IPS-20b (cell line): ENCODE results near the gene FGF9.

Experiments
- H3K27ac ChIP-seq: one replicate; pipeline ENCODE4 v1.5.1; 2013; ENCODE audit warnings: low read length
- H3K27me3 ChIP-seq: 2 replicates; pipeline ENCODE4 v1.6.1; 2013; ENCODE audit warnings: mild to moderate bottlenecking, low read length, inconsistent platforms; ENCODE audit not compliant: insufficient read depth
- H3K36me3 ChIP-seq: 2 replicates; pipeline ENCODE4 v1.6.1; 2013; ENCODE audit warnings: low read depth, mild to moderate bottlenecking, inconsistent platforms, low read length, moderate library complexity; ENCODE audit not compliant: insufficient read depth
- H3K4me1 ChIP-seq: 2 replicates; pipeline ENCODE4 v1.6.1; 2013; ENCODE audit warnings: mild to moderate bottlenecking, control low read depth, inconsistent platforms, low read length, moderate library complexity; ENCODE audit not compliant: insufficient read depth
- H3K4me3 ChIP-seq: 2 replicates; pipeline ENCODE4 v1.5.1; 2013; ENCODE audit warnings: mild to moderate bottlenecking, low read length, inconsistent platforms
- H3K9ac ChIP-seq: 2 replicates; pipeline ENCODE4 v1.6.1; 2013; ENCODE audit warnings: low read depth, mild to moderate bottlenecking, inconsistent platforms, low read length, moderate library complexity
- H3K9me3 ChIP-seq: 2 replicates; pipeline ENCODE4 v1.6.1; 2013; ENCODE audit warnings: mild to moderate bottlenecking, low read depth, low read length, inconsistent platforms; ENCODE audit not compliant: insufficient read depth

Gene FGF9

DNA sequence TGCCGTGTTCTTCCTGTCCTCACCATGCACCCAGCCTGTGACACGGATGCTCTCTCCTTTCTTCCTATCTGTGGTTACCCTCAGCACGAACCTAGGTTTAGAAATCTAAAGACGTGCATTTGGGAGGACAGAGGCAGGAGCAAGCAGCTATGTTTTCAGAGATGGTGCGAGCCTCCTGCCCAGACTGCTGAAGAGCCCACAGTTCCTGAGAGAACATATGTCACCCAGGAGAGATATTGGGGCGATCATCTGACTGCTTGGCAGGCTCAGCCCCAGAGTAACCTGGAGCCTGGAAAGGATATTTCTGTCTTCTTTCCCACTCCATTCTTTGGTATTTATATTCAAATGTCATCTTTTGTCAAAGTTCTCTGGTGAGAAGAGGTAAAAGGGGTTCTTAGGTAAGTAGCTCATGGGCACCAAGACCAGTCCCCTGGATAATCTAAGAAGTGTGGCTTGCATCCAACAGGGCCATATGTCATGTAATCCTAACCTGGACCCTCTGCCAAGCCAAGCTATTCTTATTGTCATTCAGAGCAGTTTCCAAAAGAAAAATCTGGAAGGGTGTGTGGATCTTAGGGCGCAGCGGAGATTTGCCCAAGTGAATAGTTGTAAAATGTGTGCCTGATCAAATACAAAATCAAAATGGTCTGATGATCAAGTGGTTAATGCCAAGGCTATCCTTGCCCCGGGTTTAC is 59.5 kb downstream of the FGF9 start:
- Histone ChIP-seq H3K27ac (no peak overlapping the region), H3K4me3 (no peak overlapping the region), H3K9ac (no peak overlapping the region), H3K36me3 (no peaks in the 10 kb centered on the region), H3K4me1 (peaks cover 11% of the 10 kb centered on the region), H3K9me3 (peaks cover 5% of the 10 kb centered on the region), H3K27me3 (no peaks in the 10 kb centered on the region)

DNA sequence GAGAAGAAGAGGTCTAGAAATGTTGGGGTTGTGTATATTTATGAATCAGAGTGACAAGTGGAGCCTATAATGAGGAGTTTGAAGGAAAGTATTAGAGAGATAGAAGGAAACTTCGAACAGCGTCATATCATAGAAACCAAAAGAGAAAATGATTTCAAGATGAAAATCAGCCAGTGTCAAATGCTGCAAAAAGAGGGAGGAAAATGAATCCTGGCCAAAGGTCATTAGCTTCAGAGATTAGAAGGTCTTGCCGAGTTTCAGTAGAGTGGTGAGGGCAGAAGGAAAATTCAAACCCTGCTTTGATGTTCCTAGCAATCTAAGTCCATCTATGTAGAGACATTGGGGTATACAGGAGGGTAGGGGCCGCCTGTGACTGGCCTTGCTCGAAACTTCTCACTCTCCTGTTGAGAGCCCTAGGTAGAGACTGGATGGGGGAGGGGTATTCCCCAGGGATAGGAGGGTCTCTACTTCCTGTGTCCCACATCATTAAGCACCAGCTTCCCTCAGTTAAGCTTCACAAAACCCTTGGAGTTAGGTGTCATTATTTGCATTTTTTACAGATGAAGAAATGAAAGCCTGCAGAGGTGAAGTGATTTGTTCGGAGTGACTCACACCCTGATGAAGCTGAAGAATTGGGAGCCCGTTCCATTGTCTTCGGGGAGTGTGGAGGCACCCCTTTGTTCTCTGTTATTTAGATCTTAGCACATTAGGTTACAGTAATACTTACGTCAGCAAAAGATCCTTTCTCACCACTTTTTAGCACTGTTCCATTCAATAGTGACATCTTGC is 62.8 kb downstream of the FGF9 start:
- no peak overlapping the region for H3K4me3 ChIP-seq
- H3K9ac ChIP-seq, result no peak overlapping the region
- H3K36me3 ChIP-seq, result no peaks in the 10 kb centered on the region
- H3K4me1 ChIP-seq, result peaks cover 15% of the 10 kb centered on the region
- no peaks in the 10 kb centered on the region for H3K27me3 ChIP-seq
- no peak overlapping the region for H3K27ac ChIP-seq
- peaks cover 5% of the 10 kb centered on the region for H3K9me3 ChIP-seq

DNA sequence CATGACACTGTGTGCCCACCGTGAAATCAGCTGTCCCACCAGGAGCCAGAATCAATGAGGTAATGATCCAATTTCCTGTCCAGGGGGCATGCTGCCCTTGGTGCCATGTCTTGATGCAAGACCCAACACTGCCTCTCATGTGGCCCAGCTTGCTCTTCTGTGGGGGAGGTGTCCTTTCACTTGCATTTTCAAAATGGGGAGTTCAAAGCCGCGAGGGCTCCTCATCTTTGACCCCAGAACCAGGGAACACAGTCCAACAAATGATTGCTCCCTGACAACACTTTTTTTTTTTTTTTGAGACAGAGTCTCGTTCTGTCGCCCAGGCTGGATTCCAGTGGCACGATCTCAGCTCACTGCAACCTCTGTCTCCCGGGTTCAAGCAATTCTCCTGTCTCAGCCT is 64.1 kb downstream of the FGF9 start:
- Histone ChIP-seq H3K27me3 (no peaks in the 10 kb centered on the region), H3K36me3 (no peaks in the 10 kb centered on the region), H3K4me3 (no peak overlapping the region), H3K9me3 (peaks cover 5% of the 10 kb centered on the region), H3K4me1 (peaks cover 15% of the 10 kb centered on the region), H3K9ac (no peak overlapping the region), H3K27ac (no peak overlapping the region)

DNA sequence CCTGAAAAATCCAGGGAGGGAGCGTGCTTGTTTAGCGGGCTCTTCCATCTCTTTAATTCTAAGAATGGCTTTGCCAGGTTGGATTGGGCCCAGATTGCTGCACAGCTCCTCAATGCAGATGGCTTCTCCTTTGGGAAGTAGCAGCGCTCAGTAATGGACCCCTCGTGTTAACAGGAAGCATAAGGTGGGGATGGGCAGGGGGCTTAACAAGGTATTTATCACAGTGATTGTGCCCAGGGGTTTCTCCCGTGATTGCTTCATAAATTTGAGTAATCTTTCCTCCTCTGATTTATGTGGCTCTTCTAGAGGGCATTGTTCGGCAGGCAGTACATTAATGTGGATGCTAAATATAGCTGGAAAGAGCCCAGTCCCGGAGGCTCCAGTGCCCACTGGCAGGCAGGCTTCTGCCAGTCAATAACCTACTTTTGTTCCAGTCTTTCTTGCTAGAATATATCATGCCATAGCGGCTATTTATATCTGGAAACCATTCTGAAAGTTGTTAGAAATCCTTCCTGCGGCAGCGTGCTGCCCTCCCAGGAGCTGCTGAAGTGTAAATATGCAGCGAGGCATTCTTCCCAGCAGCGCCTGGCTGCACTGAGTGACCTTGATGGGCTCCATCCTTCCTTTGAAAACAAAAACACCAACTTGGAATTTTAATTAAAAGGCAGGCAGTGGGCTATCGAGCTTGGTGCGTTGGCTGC is 65.0 kb downstream of the FGF9 start:
- Histone ChIP-seq H3K9me3 (peaks cover 5% of the 10 kb centered on the region), H3K36me3 (no peaks in the 10 kb centered on the region), H3K27me3 (no peaks in the 10 kb centered on the region), H3K4me3 (no peak overlapping the region), H3K9ac (no peak overlapping the region), H3K4me1 (peaks cover 15% of the 10 kb centered on the region), H3K27ac (no peak overlapping the region)

DNA sequence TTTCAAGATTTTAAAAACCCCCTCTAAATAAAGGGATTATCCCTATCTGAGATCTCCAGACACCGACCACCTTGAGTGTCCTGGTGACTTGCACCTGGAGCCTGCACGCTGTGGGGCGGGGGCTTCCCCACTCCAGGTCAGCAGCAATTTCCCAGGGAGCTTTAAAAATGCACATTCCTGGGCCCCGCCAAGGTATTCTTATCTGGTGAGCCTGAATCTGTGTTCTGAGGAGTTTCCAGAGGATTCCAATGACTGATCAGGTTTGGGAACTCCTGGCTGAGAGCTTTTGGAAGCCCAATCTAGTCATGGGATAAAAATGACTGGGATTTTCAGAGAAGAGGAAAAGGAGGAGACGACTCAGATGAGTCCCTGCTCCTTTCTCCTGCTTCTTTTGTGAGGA is 66.1 kb downstream of the FGF9 start:
- peaks cover 5% of the 10 kb centered on the region for H3K9me3 ChIP-seq
- no peak overlapping the region for H3K27ac ChIP-seq
- peaks cover 15% of the 10 kb centered on the region for H3K4me1 ChIP-seq
- no peak overlapping the region for H3K9ac ChIP-seq
- H3K4me3 ChIP-seq, result no peak overlapping the region
- no peaks in the 10 kb centered on the region for H3K27me3 ChIP-seq
- H3K36me3 ChIP-seq, result no peaks in the 10 kb centered on the region

DNA sequence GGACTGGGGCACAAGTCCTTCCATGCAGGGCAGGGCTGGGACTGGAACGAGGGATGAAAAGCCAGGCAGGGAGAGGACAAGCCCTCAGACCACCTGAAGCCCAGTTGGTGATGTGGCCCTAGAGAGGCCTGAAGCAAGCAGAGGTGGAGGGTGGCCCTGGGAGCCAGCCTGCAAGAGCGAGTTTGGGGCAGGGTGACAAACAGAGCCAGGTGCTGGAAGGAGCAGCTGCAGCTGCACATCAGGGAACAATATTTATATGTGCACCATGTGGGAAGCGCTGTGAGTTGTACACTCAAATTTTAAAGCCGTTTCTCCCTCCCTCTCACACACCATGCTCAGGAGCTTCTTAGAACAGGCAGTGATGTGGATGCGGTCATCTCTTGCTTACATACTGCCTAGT is 67.8 kb downstream of the FGF9 start:
- Histone ChIP-seq H3K27ac (no peak overlapping the region), H3K4me1 (peaks cover 11% of the 10 kb centered on the region), H3K4me3 (no peak overlapping the region), H3K9ac (no peak overlapping the region), H3K27me3 (no peaks in the 10 kb centered on the region), H3K36me3 (no peaks in the 10 kb centered on the region), H3K9me3 (no peaks in the 10 kb centered on the region)

DNA sequence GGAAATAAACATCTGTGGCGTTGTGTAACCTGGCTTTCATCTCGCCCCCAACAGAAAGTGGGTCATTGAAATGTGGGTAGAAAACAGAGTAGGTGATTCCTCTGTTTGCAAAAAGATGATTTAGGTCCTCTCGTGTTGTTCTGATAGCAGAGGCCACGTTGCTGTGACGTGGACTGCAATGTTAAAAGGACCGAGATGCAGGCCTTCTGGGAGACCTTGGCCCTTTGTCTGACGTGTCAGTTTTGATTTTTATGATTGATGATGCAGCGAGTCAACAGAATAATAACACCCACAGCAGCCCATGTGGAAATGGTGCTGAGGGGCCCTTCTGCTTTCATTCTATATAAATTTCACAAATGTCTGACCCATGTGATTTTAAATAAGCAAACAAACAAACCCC is 68.9 kb downstream of the FGF9 start:
- Histone ChIP-seq H3K9ac (no peak overlapping the region), H3K27me3 (no peaks in the 10 kb centered on the region), H3K36me3 (no peaks in the 10 kb centered on the region), H3K4me3 (no peak overlapping the region), H3K9me3 (no peaks in the 10 kb centered on the region), H3K4me1 (peaks cover 4% of the 10 kb centered on the region; the same call in 1 of the 2 replicates), H3K27ac (no peak overlapping the region)

DNA sequence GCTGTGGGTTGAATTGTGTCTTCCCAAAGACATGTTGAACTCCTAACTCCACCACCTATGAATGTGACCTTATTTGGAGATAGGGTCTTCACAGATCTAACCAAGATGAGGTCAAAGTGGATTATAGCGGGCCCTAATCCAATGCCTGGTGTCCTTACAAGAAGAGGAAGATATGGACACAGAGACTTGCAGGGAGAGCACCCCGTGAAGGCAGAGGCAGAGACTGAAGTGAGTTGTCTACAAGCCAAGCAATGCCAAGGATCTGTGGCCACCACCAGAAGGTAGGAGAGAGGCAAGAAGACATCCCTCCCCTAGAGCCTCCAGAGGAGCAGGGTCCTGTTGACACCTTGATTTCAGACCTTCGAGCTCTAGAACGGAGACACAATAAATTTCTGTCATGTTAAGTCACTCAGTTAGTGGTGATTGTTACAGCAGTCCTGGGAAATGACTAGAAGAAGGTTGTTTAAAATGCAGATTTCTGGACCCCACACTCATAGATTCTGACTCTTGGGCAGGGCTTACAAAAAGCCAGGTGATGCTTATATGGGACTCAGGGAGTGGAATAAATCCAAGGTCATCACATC is 70.6 kb downstream of the FGF9 start:
- no peaks in the 10 kb centered on the region for H3K36me3 ChIP-seq
- H3K9ac ChIP-seq, result no peak overlapping the region
- H3K4me1 ChIP-seq, result no peaks in the 10 kb centered on the region
- H3K9me3 ChIP-seq, result no peaks in the 10 kb centered on the region
- H3K4me3 ChIP-seq, result no peak overlapping the region
- no peaks in the 10 kb centered on the region for H3K27me3 ChIP-seq
- no peak overlapping the region for H3K27ac ChIP-seq

DNA sequence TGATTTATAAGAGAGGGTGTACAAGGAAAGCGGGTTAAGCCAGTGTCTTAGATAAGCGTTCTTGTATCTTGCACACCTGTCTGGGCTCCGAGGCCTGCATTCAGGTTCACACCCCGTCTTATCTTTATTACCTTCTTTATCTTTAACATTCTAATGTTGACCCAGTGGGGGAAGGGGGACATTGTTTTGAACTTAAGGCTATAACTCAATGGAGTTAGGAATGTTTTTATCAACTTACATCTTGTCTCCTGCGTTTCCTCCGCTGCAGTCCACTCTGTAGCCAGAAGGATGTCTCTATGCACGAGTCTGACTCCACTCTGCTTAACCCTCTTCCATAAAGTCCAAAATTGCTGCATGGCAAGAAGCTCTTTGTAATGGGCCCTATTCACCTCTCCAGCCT is 71.2 kb downstream of the FGF9 start:
- H3K36me3 ChIP-seq, result no peaks in the 10 kb centered on the region
- no peaks in the 10 kb centered on the region for H3K27me3 ChIP-seq
- H3K9ac ChIP-seq, result no peak overlapping the region
- H3K27ac ChIP-seq, result no peak overlapping the region
- no peak overlapping the region for H3K4me3 ChIP-seq
- H3K9me3 ChIP-seq, result no peaks in the 10 kb centered on the region
- H3K4me1 ChIP-seq, result no peaks in the 10 kb centered on the region

DNA sequence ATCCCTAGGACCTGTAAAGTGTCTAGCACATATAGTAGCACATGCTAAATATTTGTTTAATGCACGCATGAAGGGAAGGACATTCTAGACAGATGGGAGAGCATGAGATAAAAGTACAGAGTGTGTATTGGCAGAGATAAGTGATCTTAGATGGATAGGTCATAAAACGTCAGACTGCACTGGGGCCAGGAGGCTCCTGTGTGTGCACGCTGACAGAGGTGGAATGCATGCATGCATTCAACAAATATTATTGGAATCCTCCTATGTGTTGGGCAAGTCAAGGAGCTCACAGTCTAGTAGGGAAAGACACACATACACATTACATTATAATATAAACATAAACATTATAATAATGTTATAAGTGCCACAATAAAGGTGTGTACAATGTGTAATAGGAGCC is 73.3 kb downstream of the FGF9 start:
- Histone ChIP-seq H3K4me3 (no peak overlapping the region), H3K27ac (no peak overlapping the region), H3K9ac (no peak overlapping the region), H3K36me3 (no peaks in the 10 kb centered on the region), H3K27me3 (no peaks in the 10 kb centered on the region), H3K4me1 (no peaks in the 10 kb centered on the region), H3K9me3 (no peaks in the 10 kb centered on the region)

DNA sequence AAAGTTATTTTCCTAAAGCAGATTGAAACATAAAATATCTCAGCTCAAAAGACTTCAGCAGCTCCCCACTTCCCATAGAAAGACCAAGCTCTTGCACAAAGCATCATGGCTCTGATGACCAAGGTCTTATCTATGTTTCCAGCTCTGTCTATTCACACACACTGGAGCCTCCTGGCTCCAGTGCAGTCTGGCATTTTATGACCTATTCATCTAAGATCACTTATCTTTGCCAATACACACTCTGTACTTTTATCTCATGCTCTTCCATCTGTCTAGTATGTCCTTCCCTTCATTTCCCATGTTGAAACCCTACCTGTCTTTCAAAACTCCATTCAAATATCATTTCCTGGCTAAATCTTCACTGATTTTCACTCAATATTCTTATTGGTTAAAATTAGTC is 74.4 kb downstream of the FGF9 start:
- no peak overlapping the region for H3K4me3 ChIP-seq
- no peaks in the 10 kb centered on the region; the same call in 1 of the 2 replicates for H3K9me3 ChIP-seq
- H3K36me3 ChIP-seq, result no peaks in the 10 kb centered on the region
- no peak overlapping the region for H3K27ac ChIP-seq
- no peaks in the 10 kb centered on the region for H3K27me3 ChIP-seq
- H3K9ac ChIP-seq, result no peak overlapping the region
- no peaks in the 10 kb centered on the region for H3K4me1 ChIP-seq
